Esophagus squamous epithelium (tissue), 5 donors: ENCODE measurements around the gene NEK9. TPM values are rescaled to one million over a fixed set of nuclear protein-coding genes. Genes with fewer than 3 reads are reported as not detected.

Source experiments
- DNase-seq: peaks from one replicate; lab custom pipeline; 2025; lab: John Stamatoyannopoulos, UW
- H3K27ac ChIP-seq, 4 donors: fragments of 200-600 bp; sonication (generic); one replicate each; pipeline ENCODE4 v1.5.1; 2016 to 2019; ENCODE audit warnings: mild to moderate bottlenecking in 1 of 4
- H3K27me3 ChIP-seq, 4 donors: fragments of 200-600 bp; sonication (generic); 1 replicate in 3 of 4; 2 replicates in 1 of 4; pipeline versions ENCODE4 v1.5.1 to v1.6.0; 2017 to 2021; ENCODE audit warnings: antibody characterized with exemption in 1 of 4
- H3K36me3 ChIP-seq, 3 donors: fragments of 200-600 bp; sonication (generic); one replicate each; pipeline ENCODE4 v1.5.1; 2016 to 2019
- H3K4me1 ChIP-seq, 3 donors: fragments of 200-600 bp; sonication (generic); one replicate each; pipeline ENCODE4 v1.5.1; 2017 to 2019
- H3K4me3 ChIP-seq, 4 donors: fragments of 200-600 bp; sonication (generic); 1 replicate in 3 of 4; 2 replicates in 1 of 4; pipeline ENCODE4 v1.5.1; 2016 to 2019; ENCODE audit warnings: mild to moderate bottlenecking in 2 of 4, moderate library complexity in 1 of 4
- H3K9me3 ChIP-seq, 3 donors: fragments of 200-600 bp; sonication (generic); one replicate each; pipeline ENCODE4 v1.5.1; 2016 to 2019
- CTCF ChIP-seq, 6 experiments: fragments of 450-650 bp in 4 of 6; fragments of 200-600 bp in 2 of 6; sonication (generic) in 2 of 6; IDR thresholded peaks; one replicate each; pipeline ENCODE4 v1.5.1; 2016 to 2019; ENCODE audit warnings: antibody characterized with exemption in 6 of 6, mild to moderate bottlenecking in 4 of 6, moderate library complexity in 4 of 6
- POLR2A ChIP-seq, 4 donors: fragments of 450-650 bp; IDR thresholded peaks; one replicate each; pipeline ENCODE4 v1.6.1; 2017; ENCODE audit warnings: antibody characterized with exemption in 4 of 4, mild to moderate bottlenecking in 4 of 4, moderate library complexity in 3 of 4
- WGBS, 2 donors: methylation state at CpG; one replicate each; pipeline ENCODE4 v1.1.5; 2018; 5-methylcytosine and 5-hydroxymethylcytosine counted together
- intact Hi-C: fragments of 100-400 bp; cut with DNase I; formaldehyde crosslinking; loops from one replicate; pipeline ENCODE4 v1.15.0; 2022
- total RNA-seq, 4 donors: library from RNA; depleted of rRNA; stranded (reverse); fragments of >200 nt; gene quantifications; one replicate each; pipeline ENCODE4 v1.1.0, GENCODE V29; 2016
- donor health status: DM: yes; HTN: yes; CAD: no.

The NEK9 gene
- total RNA-seq, 4 donors from 2014 or later = 16.6 to 37.2 (median 17.8) TPM

DNA sequence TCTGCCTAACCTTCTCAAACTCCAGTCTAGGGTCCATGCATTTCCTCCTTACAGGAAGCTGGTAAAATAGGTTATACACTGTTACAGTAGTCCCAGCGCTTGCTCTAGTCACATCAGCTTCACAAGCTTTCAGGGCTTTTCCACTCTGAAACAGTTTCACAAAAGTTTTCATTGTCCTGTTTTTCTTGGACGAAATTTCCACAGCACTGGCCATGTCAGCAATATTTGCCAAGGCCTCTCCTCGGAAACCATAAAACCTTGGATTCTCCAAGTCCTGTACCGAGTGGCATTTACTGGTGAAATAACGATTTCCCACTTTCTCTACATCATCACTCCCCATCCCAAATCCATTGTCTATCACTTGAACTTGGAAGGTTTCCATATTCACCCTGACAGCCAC lies 77.7 kb downstream of the NEK9 start:
- Histone ChIP-seq H3K27me3 (no peaks in the 10 kb centered on the region), H3K9me3 (no peaks in the 10 kb centered on the region), H3K27ac (peak overlapping the region in 3 of 4 donors; percentile 49 to 94 (median 84)), H3K36me3 (no peaks in the 10 kb centered on the region), H3K4me1 (peaks cover 0 to 78% (median 29%) of the 10 kb centered on the region in 3 donors), H3K4me3 (no peak overlapping the region)
- TF ChIP-seq POLR2A (IDR thresholded peaks at IDR 0.05) (no peak), CTCF (IDR thresholded peaks at IDR 0.05) (no peak)
- intact Hi-C loops = no loop called here
- WGBS, 2 donors = 74 to 83% methylated on average over 5 of the region's 5 CpGs
- no peak for DNase-seq

GRCh38 chr14:75048101-75048500 lies 78.7 kb downstream of the NEK9 start:
- Histone ChIP-seq H3K9me3 (no peaks in the 10 kb centered on the region), H3K36me3 (peaks cover 0 to 4% (median 0%) of the 10 kb centered on the region in 3 donors), H3K4me1 (peaks cover 0 to 75% (median 29%) of the 10 kb centered on the region in 3 donors), H3K27ac (peak overlapping the region in 2 of 4 donors; percentile 49 to 94), H3K27me3 (no peaks in the 10 kb centered on the region), H3K4me3 (no peak overlapping the region)
- TF ChIP-seq CTCF (IDR thresholded peaks at IDR 0.05) (no peak), POLR2A (IDR thresholded peaks at IDR 0.05) (no peak)
- DNase-seq = no peak
- WGBS, 2 donors = 70 to 85% methylated on average over 2 of the region's 2 CpGs
- intact Hi-C loops = no loop called here

DNA sequence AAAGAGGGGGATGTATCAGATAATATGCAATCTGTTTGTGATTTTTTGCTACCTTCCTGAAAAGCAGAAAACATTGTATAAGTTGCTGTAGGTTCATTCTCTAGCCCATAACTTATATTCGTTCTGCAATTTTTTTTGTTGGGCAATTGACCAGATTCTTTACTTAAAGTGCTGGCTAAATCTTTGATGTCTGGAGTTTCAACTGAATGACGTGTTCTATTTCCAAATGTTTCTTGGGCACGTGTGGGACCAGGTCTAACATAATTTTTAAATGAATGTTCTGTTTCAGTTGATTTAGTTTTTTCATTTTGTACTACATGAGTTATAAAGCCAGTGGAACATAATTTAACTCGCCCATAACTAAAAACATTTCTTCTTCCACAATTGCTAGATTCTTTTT lies 79.3 kb downstream of the NEK9 start:
- intact Hi-C loops = no loop called here

GRCh38 chr14:75046899-75047298 lies 79.9 kb downstream of the NEK9 start:
- Histone ChIP-seq H3K4me1 (peaks cover 0 to 77% (median 27%) of the 10 kb centered on the region in 3 donors), H3K4me3 (no peak overlapping the region), H3K9me3 (no peaks in the 10 kb centered on the region), H3K36me3 (peaks cover 0 to 15% (median 0%) of the 10 kb centered on the region in 3 donors), H3K27me3 (no peaks in the 10 kb centered on the region), H3K27ac (no peak overlapping the region)
- intact Hi-C loops = no loop called here
- no peak for DNase-seq
- WGBS, 2 donors = 74 to 81% methylated on average over 3 of the region's 3 CpGs
- TF ChIP-seq POLR2A (IDR thresholded peaks at IDR 0.05) (no peak), CTCF (IDR thresholded peaks at IDR 0.05) (no peak)

More for the DNA sequence above, 79.3 kb downstream of the NEK9 start:
- no peaks in the 10 kb centered on the region for H3K27me3 ChIP-seq
- peak overlapping the region in 1 of 4 donors; percentile 94 for H3K27ac ChIP-seq
- WGBS, 2 donors = 84 to 89% methylated on average over 4 of the region's 4 CpGs
- no peak for DNase-seq
- peaks cover 0 to 75% (median 29%) of the 10 kb centered on the region in 3 donors for H3K4me1 ChIP-seq
- H3K36me3 ChIP-seq = peaks cover 0 to 10% (median 0%) of the 10 kb centered on the region in 3 donors
- H3K9me3 ChIP-seq = no peaks in the 10 kb centered on the region
- no peak overlapping the region for H3K4me3 ChIP-seq
- TF ChIP-seq CTCF (IDR thresholded peaks at IDR 0.05) = no peak
- TF ChIP-seq POLR2A (IDR thresholded peaks at IDR 0.05) = no peak

- H3K36me3 ChIP-seq = peaks cover 0 to 21% (median 0%) of the 10 kb centered on the region in 3 donors
- WGBS, 2 donors = 87 to 95% methylated on average over 5 of the region's 5 CpGs
- no peaks in the 10 kb centered on the region for H3K27me3 ChIP-seq
- H3K4me1 ChIP-seq = peaks cover 0 to 77% (median 22%) of the 10 kb centered on the region in 3 donors
- no peak for DNase-seq
- TF ChIP-seq CTCF (IDR thresholded peaks at IDR 0.05) (no peak), POLR2A (IDR thresholded peaks at IDR 0.05) (no peak)
- no peak overlapping the region for H3K27ac ChIP-seq
- no peaks in the 10 kb centered on the region for H3K9me3 ChIP-seq
- intact Hi-C loops = no loop called here
- H3K4me3 ChIP-seq = no peak overlapping the region
Observed at GRCh38 chr14:75046275-75046674, 80.6 kb downstream of the NEK9 start.
